Trophoblast cell (in vitro differentiated cells and primary cell): Measurements from ENCODE around the gene EXOC3.
A peak's percentile ranks its signal among the peaks of the same experiment; 100 is the strongest.

Source experiments
- DNase-seq, 2 donors: peaks; one replicate each; pipeline ENCODE4 v3.0.0-alpha.2; 2016
- H2AFZ ChIP-seq: 2 replicates; pipeline ENCODE4 v1.6.1; 2013; ENCODE audit warnings: low read length, moderate library complexity, mild to moderate bottlenecking; ENCODE audit not compliant: insufficient read depth, poor library complexity
- H2AK5ac ChIP-seq: 2 replicates; pipeline ENCODE4 v1.6.1; 2013; ENCODE audit warnings: mild to moderate bottlenecking, low read length
- H2BK120ac ChIP-seq: 2 replicates; pipeline ENCODE4 v1.6.1; 2013; ENCODE audit warnings: low read length, mild to moderate bottlenecking, moderate library complexity; ENCODE audit not compliant: insufficient read depth, poor library complexity
- H2BK12ac ChIP-seq: 2 replicates; pipeline ENCODE4 v1.6.1; 2013; ENCODE audit warnings: mild to moderate bottlenecking, low read length, moderate library complexity
- H2BK5ac ChIP-seq: 2 replicates; pipeline ENCODE4 v1.6.1; 2013; ENCODE audit warnings: low read length, low read depth, moderate library complexity, mild to moderate bottlenecking; ENCODE audit not compliant: poor library complexity
- H3K14ac ChIP-seq: 2 replicates; pipeline ENCODE4 v1.6.1; 2013; ENCODE audit warnings: mild to moderate bottlenecking, low read length
- H3K18ac ChIP-seq: 2 replicates; pipeline ENCODE4 v1.6.1; 2013; ENCODE audit warnings: mild to moderate bottlenecking, low read length
- H3K23ac ChIP-seq: 2 replicates; pipeline ENCODE4 v1.6.1; 2013; ENCODE audit warnings: low read length
- H3K27ac ChIP-seq: 2 replicates; pipeline ENCODE4 v1.5.1; 2013; ENCODE audit warnings: low read depth, mild to moderate bottlenecking, inconsistent platforms, low read length, moderate library complexity
- H3K27me3 ChIP-seq: 2 replicates; pipeline ENCODE4 v1.6.1; 2013; ENCODE audit warnings: inconsistent platforms, mild to moderate bottlenecking, low read length, moderate library complexity; ENCODE audit not compliant: insufficient read depth
- H3K36me3 ChIP-seq, 2 experiments: 1 replicate in 1 of 2; 2 replicates in 1 of 2; pipeline ENCODE4 v1.6.1; 2013; ENCODE audit warnings: low read length in 2 of 2, mild to moderate bottlenecking in 2 of 2, moderate library complexity in 1 of 2; ENCODE audit not compliant: insufficient read depth in 2 of 2, control insufficient read depth in 1 of 2
- H3K4ac ChIP-seq: 2 replicates; pipeline ENCODE4 v1.6.1; 2013; ENCODE audit warnings: low read depth, mild to moderate bottlenecking, low read length, moderate library complexity
- H3K4me1 ChIP-seq, 2 experiments: 1 replicate in 1 of 2; 2 replicates in 1 of 2; pipeline ENCODE4 v1.6.1; 2013; ENCODE audit warnings: low read length in 2 of 2, mild to moderate bottlenecking in 2 of 2, moderate library complexity in 1 of 2; ENCODE audit not compliant: insufficient read depth in 2 of 2, control insufficient read depth in 1 of 2
- H3K4me2 ChIP-seq: 2 replicates; pipeline ENCODE4 v1.6.1; 2013; ENCODE audit warnings: inconsistent platforms, mild to moderate bottlenecking, low read length, moderate library complexity
- H3K4me3 ChIP-seq: 2 replicates; pipeline ENCODE4 v1.5.1; 2013; ENCODE audit warnings: mild to moderate bottlenecking, low read depth, low read length, inconsistent platforms
- H3K79me1 ChIP-seq: one replicate; pipeline ENCODE4 v1.6.1; 2013; ENCODE audit warnings: low read length
- H3K79me2 ChIP-seq: 2 replicates; pipeline ENCODE4 v1.6.1; 2013; ENCODE audit warnings: low read length, mild to moderate bottlenecking; ENCODE audit not compliant: control insufficient read depth, insufficient read depth, poor library complexity
- H3K9ac ChIP-seq: 2 replicates; pipeline ENCODE4 v1.6.1; 2013; ENCODE audit warnings: mild to moderate bottlenecking, low read length
- H3K9me3 ChIP-seq: 2 replicates; pipeline ENCODE4 v1.6.1; 2013; ENCODE audit warnings: low read depth, mild to moderate bottlenecking, control low read depth, inconsistent platforms, low read length; ENCODE audit not compliant: insufficient read depth
- H4K12ac ChIP-seq: 2 replicates; pipeline ENCODE4 v1.6.1; 2013; ENCODE audit warnings: low read depth, mild to moderate bottlenecking, low read length, moderate library complexity
- H4K8ac ChIP-seq: 2 replicates; pipeline ENCODE4 v1.6.1; 2013; ENCODE audit warnings: low read depth, mild to moderate bottlenecking, low read length, moderate library complexity
- H4K91ac ChIP-seq: one replicate; pipeline ENCODE4 v1.6.1; 2013; ENCODE audit warnings: low read depth, mild to moderate bottlenecking, low read length, moderate library complexity
- WGBS: extraction: QIAGEN DNeasy Blood & Tissue Kit; methylation state at CpG from one replicate; pipeline ENCODE4 v1.1.7; 2013; ENCODE audit warnings: missing lambda C conversion rate; ENCODE audit not compliant: insufficient read length, insufficient coverage; ENCODE audit errors: extremely low coverage; 5-methylcytosine and 5-hydroxymethylcytosine counted together

Gene EXOC3

DNA sequence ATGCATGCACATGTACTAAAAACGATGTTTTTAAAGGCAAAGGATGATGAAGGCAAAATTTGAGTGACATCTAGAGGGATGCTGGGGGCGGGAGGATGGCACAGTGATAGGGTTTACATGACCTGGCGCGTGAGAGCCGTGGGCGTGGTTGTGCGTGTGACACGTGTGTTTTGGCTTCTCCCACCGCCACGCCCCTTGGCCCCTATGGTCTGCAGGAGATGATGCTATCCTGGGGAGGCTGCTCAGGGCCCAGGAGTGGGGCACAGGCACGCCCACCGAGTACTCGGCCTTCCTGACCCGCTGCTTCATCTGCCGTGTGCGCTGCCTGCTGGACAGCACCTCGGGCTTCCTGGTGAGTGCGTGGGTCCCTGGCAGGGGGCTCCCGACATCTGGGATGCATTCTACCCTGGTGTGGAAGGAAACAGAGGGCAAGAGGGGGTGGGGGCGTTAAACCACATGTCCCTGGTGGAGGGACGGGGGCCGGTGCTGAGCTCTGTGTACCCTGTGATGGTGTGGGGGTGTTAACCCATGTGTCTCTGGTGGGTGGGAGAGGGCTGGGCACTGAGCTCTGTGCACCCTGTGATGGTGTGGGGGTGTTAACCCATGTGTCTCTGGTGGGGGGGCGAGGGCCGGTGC is 19.2 kb upstream of the EXOC3 start:
- no peak overlapping the region for H2AK5ac ChIP-seq
- no peak overlapping the region for H3K18ac ChIP-seq
- H4K91ac ChIP-seq: no peak overlapping the region
- peaks cover 3% of the 10 kb centered on the region for H3K79me1 ChIP-seq
- no peak overlapping the region for H3K14ac ChIP-seq
- no peak overlapping the region for H4K8ac ChIP-seq
- no peak overlapping the region for H3K4me3 ChIP-seq
- no peak overlapping the region for H3K27ac ChIP-seq
- no peaks in the 10 kb centered on the region for H3K36me3 ChIP-seq
- H2BK5ac ChIP-seq: no peak overlapping the region
- H3K79me2 ChIP-seq: no peaks in the 10 kb centered on the region
- no peak overlapping the region for H3K4me2 ChIP-seq
- no peak overlapping the region for H2AFZ ChIP-seq
- H3K23ac ChIP-seq: no peak overlapping the region
- H3K27me3 ChIP-seq: no peaks in the 10 kb centered on the region
- no peak for DNase-seq
- no peak overlapping the region for H3K9ac ChIP-seq
- H3K9me3 ChIP-seq: peaks cover 1% of the 10 kb centered on the region
- no peak overlapping the region for H2BK12ac ChIP-seq
- H2BK120ac ChIP-seq: no peak overlapping the region
- no CpG with 5 or more reads among the region's 24 CpGs for WGBS
- no peak overlapping the region for H4K12ac ChIP-seq
- H3K4me1 ChIP-seq: peaks cover 3 to 4% of the 10 kb centered on the region in 2 experiments
- H3K4ac ChIP-seq: no peak overlapping the region

DNA sequence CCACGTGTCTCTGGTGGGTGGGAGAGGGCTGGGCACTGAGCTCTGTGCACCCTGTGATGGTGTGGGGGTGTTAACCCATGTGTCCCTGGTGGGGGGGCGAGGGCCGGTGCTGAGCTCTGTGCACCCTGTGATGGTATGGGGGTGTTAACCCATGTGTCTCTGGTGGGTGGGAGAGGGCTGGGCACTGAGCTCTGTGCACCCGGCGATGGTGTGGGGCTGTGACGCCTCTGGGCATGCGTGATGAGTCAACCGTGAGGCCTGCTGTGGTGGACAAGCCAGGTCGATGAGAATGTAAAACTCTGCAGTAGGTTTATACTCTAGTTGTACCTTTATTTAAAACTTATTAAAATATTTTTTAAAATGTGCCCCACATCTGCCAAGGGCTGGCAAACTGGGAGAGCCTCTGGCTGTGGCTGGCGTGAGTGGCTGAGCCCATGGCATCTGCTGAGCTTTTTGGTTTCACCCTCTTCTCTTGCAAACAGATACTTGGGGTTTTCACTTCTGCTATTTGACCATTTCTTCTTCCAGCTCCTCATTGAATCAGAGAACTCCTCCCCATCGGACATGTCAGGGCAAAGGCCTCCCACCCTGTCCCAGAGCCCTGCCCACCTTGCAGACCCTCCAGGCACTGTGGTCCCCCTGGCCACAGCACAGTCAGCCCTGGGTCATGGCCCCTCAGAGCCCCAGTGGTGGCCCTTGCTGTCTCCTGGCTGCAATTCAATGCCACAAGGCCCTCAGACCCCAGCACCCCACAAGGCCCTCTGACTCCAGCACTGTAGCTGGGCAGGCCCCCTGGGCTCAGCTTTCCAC is 18.5 kb upstream of the EXOC3 start:
- H2AFZ ChIP-seq: no peak overlapping the region
- H3K27ac ChIP-seq: no peak overlapping the region
- no peak overlapping the region for H3K4me3 ChIP-seq
- peak overlapping the region; percentile 46 for H4K91ac ChIP-seq
- H3K27me3 ChIP-seq: no peaks in the 10 kb centered on the region
- H3K79me2 ChIP-seq: no peaks in the 10 kb centered on the region
- H3K4me2 ChIP-seq: no peak overlapping the region
- no peak overlapping the region for H3K23ac ChIP-seq
- H3K18ac ChIP-seq: peak overlapping the region; percentile 14
- H3K79me1 ChIP-seq: peaks cover 3% of the 10 kb centered on the region
- H4K12ac ChIP-seq: no peak overlapping the region
- no CpG with 5 or more reads among the region's 11 CpGs for WGBS
- H3K9ac ChIP-seq: no peak overlapping the region
- H4K8ac ChIP-seq: peak overlapping the region; percentile 30
- DNase-seq: peak in 1 of 2 donors; percentile 43
- peak overlapping the region; percentile 18 for H2BK5ac ChIP-seq
- H3K4ac ChIP-seq: no peak overlapping the region
- H2BK120ac ChIP-seq: peak overlapping the region; percentile 6
- peak overlapping the region; percentile 35 for H3K14ac ChIP-seq
- no peaks in the 10 kb centered on the region for H3K36me3 ChIP-seq
- H3K9me3 ChIP-seq: peaks cover 1% of the 10 kb centered on the region
- H3K4me1 ChIP-seq: peaks cover 3 to 4% of the 10 kb centered on the region in 2 experiments
- no peak overlapping the region for H2BK12ac ChIP-seq
- peak overlapping the region; percentile 50 for H2AK5ac ChIP-seq

DNA sequence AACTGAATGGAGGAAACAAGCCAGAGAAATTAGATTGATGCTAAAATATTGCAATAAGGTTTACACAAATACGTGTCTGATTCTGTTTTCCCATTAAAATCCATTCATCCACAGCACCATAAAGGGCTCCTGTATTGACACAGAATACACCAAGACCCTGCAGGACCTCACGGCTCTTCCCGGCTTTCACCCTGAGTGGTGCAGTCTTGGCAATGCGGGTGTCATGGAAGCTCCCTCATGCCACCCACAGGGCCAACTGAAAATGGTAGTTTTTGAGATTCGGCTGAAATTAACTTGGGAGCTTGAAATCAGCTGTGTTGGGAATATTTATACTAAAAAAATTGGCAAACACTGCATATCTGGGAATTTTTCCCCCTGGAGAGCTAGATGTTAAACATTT is 17.3 kb upstream of the EXOC3 start:
- H3K14ac ChIP-seq: no peak overlapping the region
- H3K27ac ChIP-seq: no peak overlapping the region
- no peaks in the 10 kb centered on the region for H3K79me2 ChIP-seq
- H4K8ac ChIP-seq: no peak overlapping the region
- H3K4me2 ChIP-seq: no peak overlapping the region
- no peak overlapping the region for H3K18ac ChIP-seq
- DNase-seq: peak in 1 of 2 donors; percentile 28
- H3K4me1 ChIP-seq: peaks cover 0 to 3% of the 10 kb centered on the region in 2 experiments
- H3K27me3 ChIP-seq: no peaks in the 10 kb centered on the region
- H2BK120ac ChIP-seq: no peak overlapping the region
- H3K9me3 ChIP-seq: peaks cover 1% of the 10 kb centered on the region
- no CpG with 5 or more reads among the region's 5 CpGs for WGBS
- H3K36me3 ChIP-seq: no peaks in the 10 kb centered on the region
- no peak overlapping the region for H4K91ac ChIP-seq
- peaks cover 3% of the 10 kb centered on the region for H3K79me1 ChIP-seq
- no peak overlapping the region for H2BK5ac ChIP-seq
- H3K23ac ChIP-seq: no peak overlapping the region
- H2BK12ac ChIP-seq: no peak overlapping the region
- no peak overlapping the region for H2AK5ac ChIP-seq
- H3K9ac ChIP-seq: no peak overlapping the region
- no peak overlapping the region for H2AFZ ChIP-seq
- no peak overlapping the region for H4K12ac ChIP-seq
- H3K4ac ChIP-seq: no peak overlapping the region
- no peak overlapping the region for H3K4me3 ChIP-seq

- Histone ChIP-seq H3K4me3 (no peak overlapping the region), H4K8ac (no peak overlapping the region), H4K91ac (no peak overlapping the region), H3K9me3 (peaks cover 1% of the 10 kb centered on the region), H4K12ac (no peak overlapping the region), H3K27ac (no peak overlapping the region), H3K4ac (no peak overlapping the region), H3K18ac (no peak overlapping the region), H3K4me1 (peaks cover 0 to 3% of the 10 kb centered on the region in 2 experiments), H2AK5ac (no peak overlapping the region), H2BK5ac (no peak overlapping the region), H2BK12ac (no peak overlapping the region), H3K4me2 (no peak overlapping the region), H3K9ac (no peak overlapping the region), H3K14ac (no peak overlapping the region), H2BK120ac (no peak overlapping the region), H2AFZ (no peak overlapping the region), H3K36me3 (no peaks in the 10 kb centered on the region), H3K23ac (no peak overlapping the region), H3K79me2 (no peaks in the 10 kb centered on the region), H3K79me1 (peaks cover 3% of the 10 kb centered on the region), H3K27me3 (no peaks in the 10 kb centered on the region)
- 100% methylated on average over 1 of the region's 3 CpGs for WGBS
- DNase-seq: no peak
Observed at GRCh38 chr5:426392-426976, 16.5 kb upstream of the EXOC3 start.
